HuH-7 (cell line): ENCODE results near the gene FOXO3.
A peak's percentile ranks its signal among the peaks of the same experiment; 100 is the strongest.

Experiments used
- DNase-seq: peaks from one replicate; pipeline ENCODE4 v3.0.0; 2011; ENCODE audit warnings: low spot score

Gene FOXO3

GRCh38 chr6:108714766-108715414 is 154.2 kb downstream of the FOXO3 start:
- peak; percentile 33 for DNase-seq

- no peak for DNase-seq
These were observed 155.1 kb downstream of the FOXO3 start for GRCh38 chr6:108715832-108716231.

- no peak for DNase-seq
These were observed 156.4 kb downstream of the FOXO3 start for GRCh38 chr6:108716801-108717791.

- no peak for DNase-seq
These were observed 158.8 kb downstream of the FOXO3 start for GRCh38 chr6:108719477-108719876.

- DNase-seq: no peak
These were observed 160.1 kb downstream of the FOXO3 start for GRCh38 chr6:108720827-108721226.

- no peak for DNase-seq
These were observed 160.6 kb downstream of the FOXO3 start for GRCh38 chr6:108721286-108721685.

GRCh38 chr6:108723594-108723993 is 162.9 kb downstream of the FOXO3 start:
- DNase-seq: no peak

- DNase-seq: no peak
These were observed 166.1 kb downstream of the FOXO3 start for GRCh38 chr6:108726726-108727339.

- no peak for DNase-seq
These were observed 167.4 kb downstream of the FOXO3 start for GRCh38 chr6:108727966-108728730.

GRCh38 chr6:108728826-108729225 is 168.1 kb downstream of the FOXO3 start:
- peak; percentile 52 for DNase-seq

GRCh38 chr6:108730635-108731515 is 170.2 kb downstream of the FOXO3 start:
- no peak for DNase-seq

- DNase-seq: no peak
These were observed 171.6 kb downstream of the FOXO3 start for GRCh38 chr6:108732091-108732870.

- DNase-seq: no peak
These were observed 172.3 kb downstream of the FOXO3 start for GRCh38 chr6:108733051-108733450.

GRCh38 chr6:108733706-108734265 is 173.1 kb downstream of the FOXO3 start:
- DNase-seq: no peak
